ENCODE measurements around the gene SHMT2.

The SHMT2 gene

GRCh38 chr12:57215668-57216013 is 13.9 kb upstream of the SHMT2 start:
- peak; percentile 25 for DNase-seq

GRCh38 chr12:57216014-57216911 is 13.2 kb upstream of the SHMT2 start, which contains the start of gene NXPH4:
NXPH4 (plus strand) TSS chr12:57216794; CDS start chr12:57216970, 176 bp downstream.
- peak; percentile 71 for DNase-seq

GRCh38 chr12:57216921-57217879 is 12.3 kb upstream of the SHMT2 start:
- DNase-seq = no peak

GRCh38 chr12:57218030-57218853 is 11.3 kb upstream of the SHMT2 start:
- peak; percentile 31 for DNase-seq

- no peak for DNase-seq
Measured at GRCh38 chr12:57219205-57219992, 10.1 kb upstream of the SHMT2 start.

- no peak for DNase-seq
Measured at GRCh38 chr12:57219993-57220754, 9.3 kb upstream of the SHMT2 start.

- DNase-seq = no peak
Measured at GRCh38 chr12:57220770-57221168, 8.7 kb upstream of the SHMT2 start.

GRCh38 chr12:57221169-57221917 is 8.2 kb upstream of the SHMT2 start:
- DNase-seq = no peak

GRCh38 chr12:57222286-57223190 is 7.0 kb upstream of the SHMT2 start:
- peak; percentile 37 for DNase-seq

GRCh38 chr12:57223191-57224165 is 6.0 kb upstream of the SHMT2 start:
- DNase-seq = no peak

- no peak for DNase-seq
Measured at GRCh38 chr12:57224278-57224972, 5.1 kb upstream of the SHMT2 start.

GRCh38 chr12:57224973-57225679 is 4.4 kb upstream of the SHMT2 start:
- DNase-seq = peak; percentile 35

- DNase-seq = no peak
Measured at GRCh38 chr12:57225680-57226210, 3.8 kb upstream of the SHMT2 start.

- no peak for DNase-seq
Measured at GRCh38 chr12:57226588-57227314, 2.8 kb upstream of the SHMT2 start.

- DNase-seq = no peak
Measured at GRCh38 chr12:57227315-57228115, 2.0 kb upstream of the SHMT2 start.

Measured in NCI-H526 treated with DMSO at 0.1 percent for 48 hours (cell line).